ENCODE measurements around the gene ARFGEF2.

DNA sequence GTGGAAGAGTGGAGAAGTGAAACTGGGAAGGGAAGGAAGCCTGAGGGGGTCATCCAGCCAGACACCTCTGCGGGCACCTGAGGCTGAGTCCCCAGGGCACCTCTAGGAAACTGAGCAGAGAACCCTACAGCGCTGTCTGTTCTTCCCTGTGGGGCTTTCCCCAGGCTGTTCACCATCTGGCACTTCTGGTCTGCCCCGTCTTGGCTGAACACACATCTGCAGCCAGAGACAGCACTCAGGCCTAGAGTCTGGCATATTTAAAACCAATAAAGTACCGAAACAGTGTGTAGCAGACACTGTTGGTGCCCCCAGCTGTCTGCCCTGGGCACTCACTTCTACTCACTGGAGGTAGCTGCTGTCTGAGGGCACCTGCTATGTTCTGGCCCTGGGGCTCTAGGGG, 9.4 kb upstream of the ARFGEF2 start:
- TF ChIP-seq, protein P1, sequence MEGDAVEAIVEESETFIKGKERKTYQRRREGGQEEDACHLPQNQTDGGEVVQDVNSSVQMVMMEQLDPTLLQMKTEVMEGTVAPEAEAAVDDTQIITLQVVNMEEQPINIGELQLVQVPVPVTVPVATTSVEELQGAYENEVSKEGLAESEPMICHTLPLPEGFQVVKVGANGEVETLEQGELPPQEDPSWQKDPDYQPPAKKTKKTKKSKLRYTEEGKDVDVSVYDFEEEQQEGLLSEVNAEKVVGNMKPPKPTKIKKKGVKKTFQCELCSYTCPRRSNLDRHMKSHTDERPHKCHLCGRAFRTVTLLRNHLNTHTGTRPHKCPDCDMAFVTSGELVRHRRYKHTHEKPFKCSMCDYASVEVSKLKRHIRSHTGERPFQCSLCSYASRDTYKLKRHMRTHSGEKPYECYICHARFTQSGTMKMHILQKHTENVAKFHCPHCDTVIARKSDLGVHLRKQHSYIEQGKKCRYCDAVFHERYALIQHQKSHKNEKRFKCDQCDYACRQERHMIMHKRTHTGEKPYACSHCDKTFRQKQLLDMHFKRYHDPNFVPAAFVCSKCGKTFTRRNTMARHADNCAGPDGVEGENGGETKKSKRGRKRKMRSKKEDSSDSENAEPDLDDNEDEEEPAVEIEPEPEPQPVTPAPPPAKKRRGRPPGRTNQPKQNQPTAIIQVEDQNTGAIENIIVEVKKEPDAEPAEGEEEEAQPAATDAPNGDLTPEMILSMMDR (conservative IDR thresholded peaks at IDR 0.05; ENCODE audit: low read length) = no peak
- TF ChIP-seq EZH2phosphoT487 (IDR thresholded peaks at IDR 0.05; ENCODE audit: borderline replicate concordance) = no peak

Measured in Loucy (cell line).